RCC 7860 (cell line): Measurements from ENCODE around the gene PTPRN2.
"Not testable (repeated sequence)": the region's sequence is repeated elsewhere in the genome, so short reads cannot be mapped to it uniquely, and the experiment has no call there.

Experiments used
- DNase-seq: peaks from one replicate; pipeline ENCODE4 v3.0.0-alpha.2; 2015; ENCODE audit warnings: low spot score
- FAIRE-seq: peaks from 2 replicates; lab custom pipeline; 2012; peaks lifted over from hg19 to GRCh38; lab: Jason Lieb, UNC

The PTPRN2 gene

DNA sequence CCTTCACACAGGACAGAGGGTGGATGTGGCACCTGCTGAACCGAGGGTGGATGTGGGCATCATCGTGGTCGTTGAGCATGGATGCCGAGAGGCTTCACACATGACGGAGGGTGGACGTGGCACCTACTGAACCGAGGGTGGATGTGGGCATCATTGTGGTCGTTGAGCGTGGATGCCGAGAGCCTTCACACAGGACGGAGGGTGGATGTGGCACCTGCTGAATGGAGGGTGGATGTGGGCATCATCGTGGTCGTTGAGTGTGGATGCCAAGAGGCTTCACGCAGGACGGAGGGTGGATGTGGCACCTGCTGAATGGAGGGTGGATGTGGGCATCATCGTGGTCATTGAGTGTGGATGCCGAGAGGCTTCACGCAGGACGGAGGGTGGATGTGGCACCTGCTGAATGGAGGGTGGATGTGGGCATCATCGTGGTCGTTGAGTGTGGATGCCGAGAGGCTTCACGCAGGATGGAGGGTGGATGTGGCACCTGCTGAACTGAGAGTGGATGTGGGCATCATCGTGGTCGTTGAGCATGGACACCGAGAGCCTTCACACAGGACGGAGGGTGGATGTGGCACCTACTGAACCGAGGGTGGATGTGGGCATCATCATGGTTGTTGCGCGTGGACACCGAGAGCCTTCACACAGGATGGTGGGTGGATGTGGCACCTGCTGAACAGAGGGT is 994.8 kb downstream of the PTPRN2 start:
- DNase-seq, FAIRE-seq: not testable (repeated sequence)

DNA sequence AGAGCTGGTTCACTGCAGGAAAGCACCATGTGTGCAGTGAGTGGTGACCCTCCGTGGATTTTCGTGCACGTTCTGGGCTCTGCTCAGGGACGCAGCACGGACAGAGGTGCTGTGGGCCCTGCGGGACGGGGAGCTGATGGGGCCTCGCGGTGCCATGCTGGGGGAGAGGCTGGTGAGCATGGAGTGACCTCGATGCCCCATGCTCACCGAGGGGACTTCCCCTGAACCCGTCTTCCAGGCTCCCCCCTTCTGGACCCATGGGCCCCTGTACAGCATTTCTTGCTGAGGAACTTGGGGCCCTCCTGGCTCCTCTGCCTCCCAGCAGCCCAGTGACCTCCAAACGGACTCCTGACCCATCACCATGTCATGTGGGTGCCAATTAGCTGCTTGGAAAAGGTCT is 997.1 kb downstream of the PTPRN2 start:
- FAIRE-seq = no peak
- no peak for DNase-seq

DNA sequence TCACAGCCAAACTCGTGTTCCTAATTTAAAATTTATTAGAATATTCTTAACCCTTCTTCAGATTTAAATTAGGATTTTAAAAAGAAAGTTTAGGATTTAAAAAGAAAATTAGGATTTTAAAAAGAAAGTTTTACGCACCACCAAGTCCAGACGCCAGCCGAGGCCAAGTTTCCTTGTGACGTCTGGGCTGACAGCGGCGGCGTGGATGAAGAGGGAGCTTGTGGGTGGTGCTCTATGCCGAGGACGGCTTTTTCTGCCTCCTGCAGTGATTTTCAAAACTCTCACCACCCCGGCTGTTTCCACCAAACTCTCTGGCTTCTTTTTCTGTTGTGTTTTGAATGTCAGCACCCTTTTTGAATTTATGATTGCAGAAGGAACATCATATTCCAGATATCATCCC is 997.9 kb downstream of the PTPRN2 start:
- no peak for FAIRE-seq
- no peak for DNase-seq

DNA sequence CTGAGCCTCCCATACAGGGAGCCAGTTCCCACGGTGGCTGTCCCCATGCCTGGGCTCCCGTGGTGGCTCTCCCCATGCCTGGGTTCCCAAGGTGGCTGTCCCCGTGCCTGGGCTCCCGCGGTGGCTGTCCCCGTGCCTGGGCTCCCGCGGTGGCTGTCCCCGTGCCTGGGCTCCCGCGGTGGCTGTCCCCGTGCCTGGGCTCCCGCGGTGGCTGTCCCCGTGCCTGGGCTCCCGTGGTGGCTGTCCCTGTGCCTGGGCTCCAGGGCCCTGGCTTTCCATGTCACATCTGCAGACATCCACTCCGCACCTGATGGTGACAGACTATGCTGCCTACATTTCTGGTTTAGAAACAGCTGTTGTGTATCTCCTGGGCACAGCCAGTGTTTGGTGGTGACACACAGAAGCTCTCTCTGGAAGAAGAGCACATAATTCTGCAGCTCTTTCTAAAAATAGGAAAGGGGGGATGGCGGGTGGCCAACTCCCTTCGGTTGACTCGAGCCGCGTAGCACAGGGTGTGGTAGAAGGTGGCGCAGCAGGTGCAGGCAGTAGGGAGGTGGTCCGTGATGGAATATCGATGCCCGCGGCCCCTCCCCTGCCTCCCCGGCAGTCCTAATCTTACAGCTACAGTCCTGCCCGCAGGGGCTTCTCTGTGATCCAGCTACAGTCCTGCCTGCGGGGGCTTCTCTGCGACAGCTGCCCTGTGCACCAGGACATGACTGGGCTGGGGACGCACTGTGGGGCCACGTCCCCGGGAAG is 999.6 kb downstream of the PTPRN2 start:
- DNase-seq (no peak), FAIRE-seq (no peak)

DNA sequence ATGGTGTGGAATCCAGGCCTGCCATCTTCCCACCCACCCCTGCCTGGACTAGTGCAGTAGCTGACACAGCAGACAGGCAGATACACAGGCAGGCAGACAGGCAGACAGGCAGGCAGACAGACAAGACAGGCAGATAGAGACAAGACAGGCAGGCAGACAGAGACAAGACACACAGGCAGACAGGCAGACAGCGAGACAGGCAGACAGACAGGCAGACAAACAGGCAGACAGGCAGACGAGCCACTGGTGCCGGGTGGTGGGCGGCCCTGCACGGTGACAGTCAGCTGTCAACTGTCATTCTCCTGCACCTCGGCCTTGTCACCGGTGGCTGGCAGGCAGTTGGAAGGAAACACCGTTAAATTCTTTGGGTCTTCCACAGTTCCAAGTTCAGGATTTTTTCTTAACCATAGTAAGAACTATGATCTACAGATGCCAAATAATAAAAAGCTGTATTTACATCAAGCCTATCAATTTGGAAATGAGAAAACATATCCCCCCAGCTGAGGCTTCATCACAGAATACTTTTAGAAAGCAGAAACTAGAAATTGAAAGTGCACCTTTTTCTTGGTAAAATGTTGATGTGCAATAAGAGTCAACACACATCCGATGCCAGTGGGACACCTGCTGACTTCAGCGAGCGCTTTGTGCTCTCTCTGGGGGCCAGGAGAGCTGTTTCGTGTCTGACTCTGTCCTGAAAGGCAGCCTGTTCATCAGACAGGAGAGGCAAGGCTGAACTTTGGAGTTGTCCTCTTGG is 1000.4 kb downstream of the PTPRN2 start:
- FAIRE-seq = no peak
- no peak for DNase-seq

DNA sequence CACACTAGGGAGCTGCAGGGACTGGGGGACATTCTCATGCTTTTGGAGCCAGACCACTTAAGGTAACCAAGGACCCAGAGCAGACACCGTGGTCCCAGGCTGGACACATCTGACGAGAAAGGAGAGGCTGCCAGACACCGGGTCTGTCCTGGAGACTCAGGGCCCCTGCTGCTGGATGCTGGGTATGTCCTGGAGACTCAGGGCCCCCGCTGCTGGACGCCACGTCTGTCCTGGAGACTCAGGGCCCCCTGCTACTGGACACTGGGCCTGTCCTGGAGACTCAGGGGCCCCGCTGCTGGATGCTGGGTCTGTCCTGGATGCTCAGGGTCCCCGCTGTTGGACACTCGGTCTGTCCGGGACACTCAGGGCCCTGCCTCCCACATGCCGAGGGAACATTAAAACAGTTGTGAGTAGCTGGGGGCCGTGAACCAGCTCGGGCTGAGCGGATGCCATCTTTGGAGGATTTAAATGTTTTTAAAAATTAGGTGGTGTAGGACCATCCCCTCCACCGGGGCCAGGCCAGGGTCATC is 1001.1 kb downstream of the PTPRN2 start:
- no peak for DNase-seq
- FAIRE-seq = no peak

DNA sequence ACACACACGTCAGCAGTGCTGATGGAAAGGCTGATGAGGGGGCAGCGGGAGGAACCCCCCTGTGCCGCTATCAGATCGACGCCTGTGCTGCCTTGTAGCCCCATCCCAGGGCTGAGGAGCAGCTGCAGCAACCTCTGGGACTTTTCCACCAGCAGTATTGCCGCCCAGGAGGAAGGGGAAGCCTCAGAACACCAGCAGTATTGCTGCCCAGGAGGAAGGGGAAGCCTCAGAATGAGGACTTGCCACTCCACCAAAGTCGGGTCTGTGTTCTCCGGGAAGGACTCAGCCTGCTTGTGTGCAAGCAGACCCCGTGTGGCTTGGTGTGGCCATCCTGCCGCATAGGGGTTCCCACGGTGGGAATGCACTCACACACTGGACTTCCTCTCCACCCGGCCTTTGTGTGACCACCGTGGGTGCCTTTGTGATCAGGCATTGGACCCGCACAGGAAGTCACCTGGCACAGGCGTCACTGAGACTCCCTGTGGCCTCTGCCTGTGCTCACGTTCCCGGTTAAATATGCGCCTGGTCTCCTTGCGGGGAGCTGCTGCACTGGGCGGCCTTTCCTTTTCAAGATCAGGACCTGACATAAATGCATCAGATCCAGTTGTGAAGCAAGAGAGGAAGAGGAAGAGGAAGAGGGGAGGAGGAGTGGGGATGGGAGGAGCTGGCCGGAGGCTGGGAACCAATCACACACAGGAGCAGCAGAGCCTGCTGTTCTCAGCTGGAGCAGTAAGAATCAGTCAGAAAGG is 1002.3 kb downstream of the PTPRN2 start:
- DNase-seq (no peak), FAIRE-seq (no peak)

DNA sequence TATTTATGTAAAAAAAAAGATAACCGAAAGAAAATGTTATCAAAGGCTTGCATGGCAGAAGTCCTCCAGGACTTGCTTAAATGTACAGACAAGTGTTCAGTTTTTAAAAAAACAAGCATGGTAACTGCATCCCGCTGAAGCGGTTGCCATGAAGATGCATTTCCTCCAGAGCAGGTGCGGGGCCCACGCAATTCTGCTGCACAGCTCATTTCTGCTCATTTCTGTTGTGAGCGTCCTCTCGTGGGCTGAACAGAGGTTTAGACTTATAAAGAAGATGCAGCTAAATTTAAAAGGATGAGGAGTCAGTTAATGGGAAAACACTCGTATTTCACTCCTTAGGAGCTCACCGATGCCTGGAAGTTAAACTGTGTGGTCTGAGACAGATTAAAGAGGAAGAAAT is 1003.2 kb downstream of the PTPRN2 start:
- DNase-seq (no peak), FAIRE-seq (no peak)

DNA sequence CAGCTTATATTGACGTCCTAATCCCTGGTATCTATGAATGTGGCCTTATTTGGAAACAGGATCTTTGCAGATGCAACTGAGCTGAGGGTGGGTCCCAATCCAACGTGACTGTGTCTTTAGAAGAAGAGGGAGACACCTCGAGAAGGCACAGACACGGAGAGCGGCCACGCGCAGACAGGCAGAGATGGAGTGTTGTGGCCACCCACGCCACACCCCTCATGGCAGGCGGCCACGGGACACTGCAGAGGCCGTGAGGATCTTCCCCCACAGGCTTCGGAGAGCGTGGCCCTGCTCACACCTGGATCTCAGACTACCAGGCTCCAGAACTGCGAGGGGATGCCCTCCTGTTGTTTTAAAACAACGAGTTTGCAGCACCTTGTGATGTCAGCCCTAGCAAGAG is 1005.9 kb downstream of the PTPRN2 start:
- FAIRE-seq = no peak

DNA sequence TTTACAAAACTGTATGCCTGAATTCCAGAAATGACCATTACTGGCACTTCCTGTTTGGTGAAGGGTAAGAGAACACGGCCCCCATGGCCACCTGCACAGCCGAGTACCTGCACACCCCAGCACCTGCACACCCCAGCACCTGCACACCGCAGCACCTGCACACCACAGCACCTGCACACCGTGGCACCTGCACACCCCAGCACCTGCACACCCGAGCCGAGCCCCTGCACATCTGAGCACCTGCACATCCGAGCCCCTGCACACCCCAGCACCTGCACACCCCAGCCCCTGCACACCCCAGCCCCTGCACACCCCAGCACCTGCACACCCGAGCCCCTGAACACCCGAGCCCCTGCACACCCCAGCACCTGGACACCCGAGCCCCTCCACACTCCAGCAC is 1007.3 kb downstream of the PTPRN2 start:
- DNase-seq = no peak
- FAIRE-seq = no peak

More for the DNA sequence above, 1005.9 kb downstream of the PTPRN2 start:
- no peak for DNase-seq

DNA sequence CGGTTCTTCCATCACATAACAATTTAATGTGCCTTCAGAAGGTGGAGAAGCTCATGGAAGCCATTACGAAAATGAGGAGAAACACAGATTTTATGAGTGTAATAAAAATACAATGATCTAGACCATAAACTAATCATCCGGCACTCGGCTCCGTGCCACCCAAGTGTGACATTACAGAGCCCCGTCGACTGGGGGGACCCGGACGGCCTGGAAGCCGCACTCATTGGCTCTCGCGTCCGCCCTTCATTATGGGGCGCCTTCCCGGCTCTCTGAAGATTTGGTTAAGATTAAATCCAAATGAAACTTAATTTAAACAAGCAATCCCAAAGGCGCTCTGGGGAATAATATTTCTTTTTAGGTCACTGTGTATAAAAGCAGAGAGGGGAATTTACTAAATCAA is 1008.2 kb downstream of the PTPRN2 start:
- DNase-seq = no peak
- FAIRE-seq = no peak

DNA sequence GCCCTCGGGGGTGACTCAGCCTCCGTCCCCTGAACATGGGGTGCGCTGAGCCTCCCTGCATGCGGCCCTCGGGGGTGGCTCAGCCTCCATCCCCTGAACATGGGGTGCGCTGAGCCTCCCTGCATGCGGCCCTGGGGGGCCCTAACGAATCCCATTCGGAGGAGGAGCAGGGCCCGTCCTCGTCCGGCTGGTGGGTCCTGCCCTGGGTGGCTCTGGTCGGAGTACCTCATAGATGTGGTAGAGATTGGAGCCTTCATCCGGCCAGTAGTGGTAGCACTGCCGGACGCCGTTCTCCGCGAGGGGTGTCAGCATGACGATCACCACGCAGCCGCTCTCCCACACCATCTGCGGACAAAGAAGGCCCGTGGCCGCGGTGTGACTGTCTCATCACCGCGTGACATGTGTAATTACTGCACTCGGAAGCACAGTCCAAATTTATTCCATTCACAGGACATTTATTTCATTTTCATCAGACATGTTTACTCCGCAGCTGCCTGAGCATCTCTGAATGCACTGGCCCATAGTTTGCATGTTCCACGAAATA is 1009.8 kb downstream of the PTPRN2 start:
- DNase-seq (no peak), FAIRE-seq (no peak)

DNA sequence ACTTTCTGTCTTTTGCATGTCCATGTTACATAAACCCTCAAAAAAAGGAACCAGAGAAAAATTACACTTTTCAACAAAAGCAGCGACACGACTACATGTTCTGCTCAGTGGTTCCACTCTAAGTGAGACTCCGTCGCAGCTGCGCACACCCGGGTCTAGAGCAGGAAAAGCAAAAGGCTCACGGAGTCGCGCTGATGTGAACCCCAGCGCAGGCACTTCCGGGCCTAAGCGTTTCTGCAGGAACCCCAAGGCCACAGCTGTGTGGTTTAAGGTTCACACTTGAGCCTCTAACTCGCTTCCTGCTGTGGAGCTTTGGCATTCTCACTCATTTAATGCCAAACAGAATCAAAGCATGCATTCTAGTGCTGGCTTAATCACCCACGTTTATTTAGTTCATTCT is 1010.6 kb downstream of the PTPRN2 start:
- DNase-seq (no peak), FAIRE-seq (no peak)

DNA sequence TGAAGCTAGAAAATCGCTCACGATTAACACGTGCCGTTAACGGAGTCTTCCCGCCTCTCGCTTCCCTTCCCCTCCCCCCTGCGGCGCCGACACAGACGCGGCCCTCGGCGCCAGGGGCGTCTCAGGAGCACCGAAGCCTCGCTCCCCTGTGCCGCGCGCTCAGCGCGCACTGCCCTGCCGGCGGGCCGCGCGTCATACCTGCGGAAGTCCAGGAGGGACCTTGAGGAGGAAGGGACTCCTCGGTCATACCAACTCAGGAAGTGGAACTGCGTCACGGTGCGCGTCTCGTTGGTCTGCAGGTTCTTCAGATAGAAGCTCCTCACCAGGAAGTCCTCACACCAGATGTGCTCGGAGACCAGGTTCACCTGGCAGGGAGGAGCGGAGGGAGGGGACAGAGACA is 1011.2 kb downstream of the PTPRN2 start:
- FAIRE-seq = no peak
- DNase-seq = no peak

DNA sequence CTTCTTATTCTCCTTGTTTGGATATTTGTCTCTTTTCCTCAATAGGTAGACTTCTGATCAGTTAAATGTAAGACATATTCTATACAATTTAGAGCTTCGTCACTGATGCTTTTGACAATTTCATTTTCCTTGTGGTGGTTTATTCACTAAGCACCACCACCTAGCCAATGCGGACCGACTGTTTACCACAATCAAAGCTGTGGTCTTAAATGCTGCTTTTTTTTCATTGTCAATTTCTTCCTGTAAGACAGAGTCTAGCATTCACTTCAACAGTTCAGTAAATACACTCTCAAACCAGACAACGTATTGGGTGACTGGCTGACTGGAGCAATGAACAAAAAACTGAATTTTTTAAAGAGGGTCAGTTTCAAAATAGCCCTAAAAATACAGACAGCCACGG is 1011.8 kb downstream of the PTPRN2 start:
- no peak for FAIRE-seq

DNA sequence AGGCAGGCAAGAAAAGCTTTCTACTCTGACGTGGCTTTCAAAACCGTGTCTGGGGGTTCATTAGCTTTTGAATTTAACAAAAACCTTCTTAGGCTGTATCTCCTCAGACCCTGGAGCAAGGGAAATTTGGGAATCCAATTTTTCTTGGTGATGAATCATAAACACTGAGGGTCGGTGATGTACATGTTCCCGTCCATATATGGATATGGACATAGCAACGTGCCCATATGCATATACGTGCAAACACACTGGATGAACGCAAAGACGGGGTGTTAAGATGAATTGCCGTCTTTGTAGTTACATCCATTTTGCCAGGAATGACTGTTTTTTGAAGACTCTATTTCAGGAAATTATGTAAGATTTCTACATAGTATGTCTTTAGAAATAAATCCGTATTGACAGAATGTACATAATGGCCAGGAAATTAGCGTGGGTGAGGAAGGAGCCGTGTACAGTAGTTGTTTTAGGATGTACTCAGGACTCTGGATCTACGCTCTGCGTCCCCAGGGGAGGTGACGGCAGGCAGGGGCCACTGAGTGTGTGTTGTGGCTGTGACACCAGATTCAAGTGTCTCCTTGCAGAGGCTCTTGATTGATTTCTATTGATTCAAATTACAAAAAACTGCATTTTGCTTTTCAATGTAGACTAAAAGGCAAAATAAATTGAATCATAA is 1012.6 kb downstream of the PTPRN2 start:
- FAIRE-seq (no peak), DNase-seq (no peak)

More for the DNA sequence above, 1011.8 kb downstream of the PTPRN2 start:
- DNase-seq = no peak

DNA sequence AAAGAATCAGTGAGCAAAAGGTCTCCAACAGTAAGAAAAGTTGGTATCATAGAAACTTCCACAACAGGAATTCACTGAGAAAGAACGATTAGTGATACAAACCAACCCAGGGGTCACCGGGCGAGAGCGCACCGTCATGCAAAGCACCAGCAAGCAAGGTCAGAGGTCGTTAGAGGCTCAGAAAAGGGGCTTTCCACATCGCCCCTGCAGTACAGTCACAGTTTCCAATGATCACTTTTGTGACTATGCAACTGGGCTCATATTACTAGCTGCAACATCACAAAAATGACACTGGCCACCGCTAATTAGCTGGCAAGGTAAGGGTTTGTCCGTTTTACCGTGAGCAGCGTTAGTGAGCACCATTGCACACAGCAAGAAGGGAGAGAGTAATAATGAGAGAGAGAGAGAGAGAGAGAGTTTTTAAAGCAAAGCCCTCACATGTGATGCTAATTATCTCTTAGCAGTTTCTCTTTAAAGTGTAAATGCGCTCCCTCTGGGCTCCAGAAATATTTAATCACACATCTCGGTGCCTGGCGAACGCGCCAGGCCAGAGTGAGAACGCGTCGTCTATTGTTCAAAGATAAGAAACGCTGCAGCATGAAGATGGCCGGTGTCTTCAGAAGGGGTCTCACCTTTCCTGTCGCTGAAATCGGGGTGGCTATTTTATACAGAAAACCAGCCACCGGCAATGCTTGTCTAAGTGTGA is 1013.4 kb downstream of the PTPRN2 start:
- no peak for FAIRE-seq
- no peak for DNase-seq

DNA sequence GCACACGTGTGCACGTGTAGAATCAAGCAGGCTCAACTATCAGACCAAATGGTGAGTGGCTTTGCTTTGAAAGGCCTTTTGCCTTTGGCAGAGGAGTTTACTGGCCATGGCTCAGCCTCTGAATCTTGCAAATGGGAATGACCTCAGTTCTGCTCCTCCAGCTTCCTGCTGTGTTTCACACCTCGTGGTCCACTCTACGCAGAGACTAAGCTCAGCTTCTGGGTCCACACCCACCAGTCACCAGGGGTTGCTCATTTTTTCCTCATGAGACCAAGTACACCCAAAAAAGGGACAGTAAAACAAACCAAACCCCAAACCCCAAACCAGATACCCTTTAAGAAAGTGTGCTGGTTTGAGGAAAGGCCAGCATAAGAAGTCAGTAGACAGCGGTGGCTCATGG is 1014.4 kb downstream of the PTPRN2 start:
- DNase-seq = no peak
- no peak for FAIRE-seq

DNA sequence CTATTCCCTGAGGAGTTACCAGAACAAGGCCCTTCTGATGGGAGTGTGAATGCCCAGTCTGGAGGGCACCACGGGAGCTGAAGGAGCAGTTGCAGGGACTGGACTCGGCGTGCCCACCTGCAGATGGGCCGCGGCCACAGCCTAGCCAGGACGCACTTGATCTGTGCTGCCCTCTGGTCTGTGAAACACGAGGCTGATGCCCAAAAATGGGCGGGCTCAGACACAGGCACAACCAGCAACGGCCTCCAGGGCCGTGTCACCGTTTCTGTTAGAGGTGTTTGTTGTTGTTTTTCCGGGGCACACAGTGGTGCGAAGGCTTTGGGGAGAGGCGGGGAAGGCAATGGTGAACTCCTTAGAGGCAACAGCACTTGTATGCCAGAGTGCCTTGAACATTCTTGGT is 1015.0 kb downstream of the PTPRN2 start:
- FAIRE-seq (no peak), DNase-seq (no peak)
